A549 (cell line): Measurements from ENCODE around the gene USP36.

Experiments used
- BHLHE40 ChIP-seq: IDR thresholded peaks from 2 replicates; pipeline ENCODE4 v1.6.1; 2012; ENCODE audit warnings: low read depth, low read length, inconsistent platforms
- CEBPB ChIP-seq, 2 experiments: fragments of >200 bp in 1 of 2; sonication (Bioruptor Twin) in 1 of 2; formaldehyde crosslinking in 1 of 2; IDR thresholded peaks; 2 replicates each; pipeline ENCODE4 v1.6.1; 2012 to 2016
- CTCF ChIP-seq: fragments of >200 bp; sonication (Bioruptor Twin); formaldehyde crosslinking; IDR thresholded peaks from 3 replicates; pipeline ENCODE4 v1.5.1; 2016
- ESRRA ChIP-seq: fragments of 150-350 bp; IDR thresholded peaks from 2 replicates; pipeline ENCODE4 v1.6.1; 2014; ENCODE audit warnings: mild to moderate bottlenecking, low read length, borderline replicate concordance
- JUN ChIP-seq, 2 experiments: fragments of >200 bp; sonication (Bioruptor Twin); formaldehyde crosslinking; IDR thresholded peaks; 2 replicates in 1 of 2; 3 replicates in 1 of 2; pipeline ENCODE4 v1.6.1; 2016 to 2017
- KDM1A ChIP-seq: fragments of 200-600 bp; sonication (generic); IDR thresholded peaks from 2 replicates; pipeline ENCODE4 v1.6.1; 2016; ENCODE audit warnings: low read depth, mild to moderate bottlenecking
- NFE2L2 ChIP-seq: fragments of 150-350 bp; conservative IDR thresholded peaks from 2 replicates; pipeline ENCODE4 v1.6.1; 2014; ENCODE audit warnings: low read length
- NR3C1 ChIP-seq: fragments of >200 bp; sonication (Bioruptor Twin); formaldehyde crosslinking; IDR thresholded peaks from 3 replicates; pipeline ENCODE4 v1.6.1; 2017
- RARB ChIP-seq: fragments of 250-450 bp; sonication (Bioruptor Pico); IDR thresholded peaks from 2 replicates; pipeline ENCODE4 v1.8.0; 2021; ENCODE audit warnings: mild to moderate bottlenecking, moderate library complexity
- RFX5 ChIP-seq: fragments of 450-650 bp; IDR thresholded peaks from 2 replicates; pipeline ENCODE4 v1.7.1; 2014; ENCODE audit warnings: antibody characterized with exemption, mild to moderate bottlenecking, moderate library complexity
- SMC3 ChIP-seq: fragments of >200 bp; sonication (Bioruptor Twin); formaldehyde crosslinking; IDR thresholded peaks from 3 replicates; pipeline ENCODE4 v1.6.1; 2018; ENCODE audit warnings: inconsistent platforms
- TF ChIP-seq, protein P1 (sequence below): IDR thresholded peaks from 2 replicates; pipeline ENCODE4 v1.6.1; 2012; ENCODE audit warnings: low read depth, borderline replicate concordance
- TF ChIP-seq, protein P2 (sequence below): fragments of 200-600 bp; sonication (generic); IDR thresholded peaks from 2 replicates; pipeline ENCODE4 v1.6.1; 2016; ENCODE audit warnings: antibody characterized with exemption, mild to moderate bottlenecking, moderate library complexity

DNA sequence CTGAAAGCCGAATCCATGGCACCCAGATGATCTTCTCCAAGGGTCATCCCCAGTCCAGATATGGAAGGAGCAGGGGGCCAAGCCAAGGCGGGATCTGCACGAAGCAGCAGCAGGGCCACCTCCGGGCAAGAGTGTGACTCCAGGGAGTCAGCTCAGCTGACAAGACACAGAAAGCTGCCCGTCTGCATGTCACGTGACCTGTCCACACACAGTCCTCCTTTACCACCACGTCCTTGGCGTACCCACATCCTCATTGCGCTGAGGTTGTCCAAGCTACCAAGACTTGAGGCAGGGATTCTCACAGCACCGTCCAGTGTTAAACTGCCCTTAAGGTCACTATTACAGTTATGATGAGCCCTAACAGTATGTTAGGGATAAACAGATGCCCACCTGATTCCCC lies 47.2 kb downstream of the USP36 start:
- TF ChIP-seq CTCF (no peak), SMC3 (no peak), BHLHE40 (no peak), ESRRA (no peak), RARB (no peak), NR3C1 (no peak), KDM1A (no peak), RFX5 (no peak), JUN (IDR thresholded peaks at IDR 0.05) (no peak), NFE2L2 (no peak), CEBPB (IDR thresholded peaks at IDR 0.05) (no peak)
- TF ChIP-seq, protein P1, sequence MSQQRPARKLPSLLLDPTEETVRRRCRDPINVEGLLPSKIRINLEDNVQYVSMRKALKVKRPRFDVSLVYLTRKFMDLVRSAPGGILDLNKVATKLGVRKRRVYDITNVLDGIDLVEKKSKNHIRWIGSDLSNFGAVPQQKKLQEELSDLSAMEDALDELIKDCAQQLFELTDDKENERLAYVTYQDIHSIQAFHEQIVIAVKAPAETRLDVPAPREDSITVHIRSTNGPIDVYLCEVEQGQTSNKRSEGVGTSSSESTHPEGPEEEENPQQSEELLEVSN: no peak
- TF ChIP-seq, protein P2, sequence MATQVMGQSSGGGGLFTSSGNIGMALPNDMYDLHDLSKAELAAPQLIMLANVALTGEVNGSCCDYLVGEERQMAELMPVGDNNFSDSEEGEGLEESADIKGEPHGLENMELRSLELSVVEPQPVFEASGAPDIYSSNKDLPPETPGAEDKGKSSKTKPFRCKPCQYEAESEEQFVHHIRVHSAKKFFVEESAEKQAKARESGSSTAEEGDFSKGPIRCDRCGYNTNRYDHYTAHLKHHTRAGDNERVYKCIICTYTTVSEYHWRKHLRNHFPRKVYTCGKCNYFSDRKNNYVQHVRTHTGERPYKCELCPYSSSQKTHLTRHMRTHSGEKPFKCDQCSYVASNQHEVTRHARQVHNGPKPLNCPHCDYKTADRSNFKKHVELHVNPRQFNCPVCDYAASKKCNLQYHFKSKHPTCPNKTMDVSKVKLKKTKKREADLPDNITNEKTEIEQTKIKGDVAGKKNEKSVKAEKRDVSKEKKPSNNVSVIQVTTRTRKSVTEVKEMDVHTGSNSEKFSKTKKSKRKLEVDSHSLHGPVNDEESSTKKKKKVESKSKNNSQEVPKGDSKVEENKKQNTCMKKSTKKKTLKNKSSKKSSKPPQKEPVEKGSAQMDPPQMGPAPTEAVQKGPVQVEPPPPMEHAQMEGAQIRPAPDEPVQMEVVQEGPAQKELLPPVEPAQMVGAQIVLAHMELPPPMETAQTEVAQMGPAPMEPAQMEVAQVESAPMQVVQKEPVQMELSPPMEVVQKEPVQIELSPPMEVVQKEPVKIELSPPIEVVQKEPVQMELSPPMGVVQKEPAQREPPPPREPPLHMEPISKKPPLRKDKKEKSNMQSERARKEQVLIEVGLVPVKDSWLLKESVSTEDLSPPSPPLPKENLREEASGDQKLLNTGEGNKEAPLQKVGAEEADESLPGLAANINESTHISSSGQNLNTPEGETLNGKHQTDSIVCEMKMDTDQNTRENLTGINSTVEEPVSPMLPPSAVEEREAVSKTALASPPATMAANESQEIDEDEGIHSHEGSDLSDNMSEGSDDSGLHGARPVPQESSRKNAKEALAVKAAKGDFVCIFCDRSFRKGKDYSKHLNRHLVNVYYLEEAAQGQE: no peak
